Measurements from ENCODE around the gene TMEM150B. TPM values are rescaled to one million over a fixed set of nuclear protein-coding genes. Genes with fewer than 3 reads are reported as not detected.
A peak's percentile ranks its signal among the peaks of the same experiment; 100 is the strongest.

TMEM150B gene
- total and polyA plus RNA-seq, 9 of the 15 experiments (the other 6 are each of a cell fraction or from before 2014, with no cell fraction given), result 0.47 to 1.3 (median 0.74) TPM; not detected in 2

GRCh38 chr19:55372316-55373081 is 47.4 kb upstream of the TMEM150B start (continued):
- TF ChIP-seq ZBTB5 (IDR thresholded peaks at IDR 0.05), result no peak

GRCh38 chr19:55370305-55370988 is 45.3 kb upstream of the TMEM150B start, which contains the start of gene IL11:
Gene IL11, minus strand, starts transcription at chr19:55370463. Its CDS starts 153 bp downstream, at chr19:55370310.
- in situ Hi-C loops (cut with MboI), result no loop called here
- Histone ChIP-seq H3K9me3 (replicated peaks; ENCODE audit: control insufficient read depth, insufficient read depth, low read depth, low read length) (no peaks in the 10 kb centered on the region), H3K4me3 (peak within 1 kb of the TSS; percentile 19; the same call in 1 of the 2 replicates), H3K9me1 (ENCODE audit: control insufficient read depth, insufficient read depth, low read length) (no peaks in the 10 kb centered on the region), H3K79me2 (ENCODE audit: control insufficient read depth, insufficient read depth, low read length) (no peaks in the 10 kb centered on the region), H3K27ac (ENCODE audit: extremely low read depth, low read depth, low read length) (no peak within 1 kb of the TSS), H3K27me3 (ENCODE audit: control insufficient read depth in 2 of 2, insufficient read depth in 2 of 2, low read length in 2 of 2) (peaks cover 11% of the 10 kb centered on the region in 2 experiments; a peak in 4 of 5 replicates), H3K4me2 (ENCODE audit: insufficient read depth, low read length) (peak within 1 kb of the TSS; percentile 39; the same call in 1 of the 2 replicates), H3K36me3 (ENCODE audit: control insufficient read depth, insufficient read depth, low read length) (no peaks in the 10 kb centered on the region), H3K9ac (ENCODE audit: insufficient read depth in 1 of 2, low read depth in 2 of 2, low read length in 2 of 2) (peak within 1 kb of the TSS in 1 of 2 experiments; percentile 81; a peak in 2 of 4 replicates), H2AFZ (ENCODE audit: low read depth, low read length) (peak within 1 kb of the TSS; percentile 63; the same call in 1 of the 2 replicates), H3K4me1 (replicated peaks in 1 of 2; ENCODE audit: control insufficient read depth in 2 of 2, insufficient read depth in 2 of 2, low read length in 2 of 2) (peaks cover 2 to 61% of the 10 kb centered on the region in 2 experiments; a peak in 4 of 5 replicates), H4K20me1 (replicated peaks; ENCODE audit: control insufficient read depth, insufficient read depth, low read length) (0 out of 2 replicates have a peak, but pooled peaks cover 3% of the 10 kb centered on the region)
- ATAC-seq (no peak), DNase-seq (ENCODE audit: extremely low read depth in 1 of 4, low spot score in 3 of 4) (no peak), FAIRE-seq (peak; percentile 35)
- no TSS peak for BruUV-seq (replicated peaks)
- CTCF ChIA-PET (ENCODE audit: low intra/inter-chr PET ratio), result no interaction called here
- intact Hi-C loops (cut with micrococcal nuclease), result no loop called here
- no peak for TF ChIP-seq SRSF9 (IDR thresholded peaks at IDR 0.05; ENCODE audit: borderline replicate concordance, low read depth, low read length)
- TF ChIP-seq OTX1 (CRISPR knock-in tag; IDR thresholded peaks at IDR 0.05), result 0 out of 2 replicates have a peak, but pooled peaks have one; percentile 12
- WGBS (ENCODE audit: insufficient coverage, low coverage, missing lambda C conversion rate), result 27% methylated on average over 8 of the region's 32 CpGs
- POLR2A ChIA-PET, result interaction anchor here (0.9 to 2.6 kb wide), 3 partner anchors 10 to 14 kb away, joined by 3 to 12 read pairs (median 4); partner anchors contain the start of gene TMEM238

Measured in K562 (cell line).